Rectal smooth muscle tissue (tissue), 1 donor: ENCODE data around the gene KDM6A.
"Not testable (repeated sequence)": the region's sequence is repeated elsewhere in the genome, so short reads cannot be mapped to it uniquely, and the experiment has no call there.

Experiments
- H3K27ac ChIP-seq: one replicate; pipeline ENCODE4 v1.7.0; 2013; ENCODE audit warnings: low read depth, low read length, inconsistent platforms
- H3K27me3 ChIP-seq: one replicate; pipeline ENCODE4 v1.7.0; 2013; ENCODE audit warnings: low read length; ENCODE audit not compliant: control insufficient read depth, insufficient read depth
- H3K36me3 ChIP-seq: one replicate; pipeline ENCODE4 v1.7.0; 2013; ENCODE audit warnings: low read length; ENCODE audit not compliant: control insufficient read depth, insufficient read depth
- H3K4me1 ChIP-seq: one replicate; pipeline ENCODE4 v1.7.0; 2013; ENCODE audit warnings: low read length; ENCODE audit not compliant: control insufficient read depth, insufficient read depth
- H3K4me3 ChIP-seq: one replicate; pipeline ENCODE4 v1.7.0; 2013; ENCODE audit warnings: low read length
- H3K9ac ChIP-seq: one replicate; pipeline ENCODE4 v1.7.0; 2013; ENCODE audit warnings: low read length

The KDM6A gene

GRCh38 chrX:45007598-45007997 lies 134.6 kb downstream of the KDM6A start:
- Histone ChIP-seq H3K27me3 (no peaks in the 10 kb centered on the region), H3K36me3 (no peaks in the 10 kb centered on the region), H3K4me3 (no peak overlapping the region), H3K27ac (no peak overlapping the region), H3K4me1 (no peaks in the 10 kb centered on the region), H3K9ac (no peak overlapping the region)

- no peaks in the 10 kb centered on the region for H3K4me1 ChIP-seq
- H3K9ac ChIP-seq, result no peak overlapping the region
- H3K4me3 ChIP-seq, result no peak overlapping the region
- no peaks in the 10 kb centered on the region for H3K36me3 ChIP-seq
- no peaks in the 10 kb centered on the region for H3K27me3 ChIP-seq
- H3K27ac ChIP-seq, result no peak overlapping the region
These were observed 136.5 kb downstream of the KDM6A start for GRCh38 chrX:45009371-45010000.

- Histone ChIP-seq H3K4me1 (no peaks in the 10 kb centered on the region), H3K27ac (no peak overlapping the region), H3K9ac (no peak overlapping the region), H3K27me3 (no peaks in the 10 kb centered on the region), H3K4me3 (no peak overlapping the region), H3K36me3 (no peaks in the 10 kb centered on the region)
These were observed 138.1 kb downstream of the KDM6A start for GRCh38 chrX:45011131-45011530.

- no peak overlapping the region for H3K4me3 ChIP-seq
- no peaks in the 10 kb centered on the region for H3K36me3 ChIP-seq
- H3K27me3 ChIP-seq, result no peaks in the 10 kb centered on the region
- H3K9ac ChIP-seq, result no peak overlapping the region
- H3K4me1 ChIP-seq, result no peaks in the 10 kb centered on the region
- H3K27ac ChIP-seq, result no peak overlapping the region
These were observed 138.6 kb downstream of the KDM6A start for GRCh38 chrX:45011597-45011996.

GRCh38 chrX:45017946-45018345 lies 145.0 kb downstream of the KDM6A start:
- H3K27ac ChIP-seq, result no peak overlapping the region
- no peak overlapping the region for H3K4me3 ChIP-seq
- H3K27me3 ChIP-seq, result no peaks in the 10 kb centered on the region
- H3K9ac ChIP-seq, result no peak overlapping the region
- H3K36me3 ChIP-seq, result no peaks in the 10 kb centered on the region
- H3K4me1 ChIP-seq, result no peaks in the 10 kb centered on the region

- Histone ChIP-seq H3K27ac (no peak overlapping the region), H3K4me1 (no peaks in the 10 kb centered on the region), H3K9ac (no peak overlapping the region), H3K36me3 (no peaks in the 10 kb centered on the region), H3K27me3 (no peaks in the 10 kb centered on the region), H3K4me3 (no peak overlapping the region)
These were observed 149.2 kb downstream of the KDM6A start for GRCh38 chrX:45022150-45022549.

GRCh38 chrX:45024501-45024900 lies 151.5 kb downstream of the KDM6A start:
- Histone ChIP-seq H3K27ac (no peak overlapping the region), H3K4me3 (no peak overlapping the region), H3K36me3 (no peaks in the 10 kb centered on the region), H3K4me1 (no peaks in the 10 kb centered on the region), H3K9ac (no peak overlapping the region), H3K27me3 (no peaks in the 10 kb centered on the region)

- Histone ChIP-seq H3K4me1 (no peaks in the 10 kb centered on the region), H3K36me3 (no peaks in the 10 kb centered on the region), H3K9ac (no peak overlapping the region), H3K27ac (no peak overlapping the region), H3K4me3 (no peak overlapping the region), H3K27me3 (no peaks in the 10 kb centered on the region)
These were observed 153.0 kb downstream of the KDM6A start for GRCh38 chrX:45026036-45026435.

GRCh38 chrX:45031830-45032378 lies 158.9 kb downstream of the KDM6A start:
- Histone ChIP-seq H3K36me3 (no peaks in the 10 kb centered on the region), H3K27me3 (no peaks in the 10 kb centered on the region), H3K27ac (no peak overlapping the region), H3K4me1 (peaks cover 3% of the 10 kb centered on the region), H3K4me3 (no peak overlapping the region), H3K9ac (no peak overlapping the region)

- no peak overlapping the region for H3K9ac ChIP-seq
- no peak overlapping the region for H3K4me3 ChIP-seq
- H3K4me1 ChIP-seq, result peaks cover 3% of the 10 kb centered on the region
- H3K27me3 ChIP-seq, result no peaks in the 10 kb centered on the region
- no peak overlapping the region for H3K27ac ChIP-seq
- no peaks in the 10 kb centered on the region for H3K36me3 ChIP-seq
These were observed 162.1 kb downstream of the KDM6A start for GRCh38 chrX:45035071-45035470.

- no peak overlapping the region for H3K4me3 ChIP-seq
- no peaks in the 10 kb centered on the region for H3K27me3 ChIP-seq
- no peaks in the 10 kb centered on the region for H3K36me3 ChIP-seq
- H3K27ac ChIP-seq, result no peak overlapping the region
- H3K9ac ChIP-seq, result no peak overlapping the region
- H3K4me1 ChIP-seq, result peaks cover 3% of the 10 kb centered on the region
These were observed 163.2 kb downstream of the KDM6A start for GRCh38 chrX:45036161-45036560.

- H3K4me1 ChIP-seq, H3K9ac ChIP-seq, H3K36me3 ChIP-seq, H3K27me3 ChIP-seq, H3K27ac ChIP-seq, H3K4me3 ChIP-seq: not testable (repeated sequence)
These were observed 167.1 kb downstream of the KDM6A start for GRCh38 chrX:45040137-45040536.

- no peak overlapping the region for H3K4me3 ChIP-seq
- H3K27ac ChIP-seq, result no peak overlapping the region
- H3K9ac ChIP-seq, result no peak overlapping the region
These were observed 173.4 kb downstream of the KDM6A start for GRCh38 chrX:45046417-45046816.

More at GRCh38 chrX:45046417-45046816, 173.4 kb downstream of the KDM6A start:
- peaks cover 2% of the 10 kb centered on the region for H3K36me3 ChIP-seq
- no peaks in the 10 kb centered on the region for H3K27me3 ChIP-seq
- no peaks in the 10 kb centered on the region for H3K4me1 ChIP-seq
